GM12878 (cell line): Measurements from ENCODE around the gene ZNF107. TPM values are rescaled to one million over a fixed set of nuclear protein-coding genes. Genes with fewer than 3 reads are reported as not detected.

ENCODE experiments used
- ATAC-seq: fragments of 200-7000 bp; cut with Tn5 transposase; 3 replicates; pipeline ENCODE4 v1.9.1; 2020; ENCODE audit warnings: mild to moderate bottlenecking, moderate library complexity
- BruUV-seq: library from RNA; stranded (reverse); fragments of 400-500 nt; replicated peaks from 2 replicates; lab custom pipeline; 2021; lab: Mats Ljungman, UMichigan
- CTCF ChIA-PET: fragments of 300-600 bp; sonication (Branson Sonifier 250); formaldehyde crosslinking; extraction: SDS; loops from one replicate; lab custom pipeline; 2021; ENCODE audit warnings: inconsistent platforms; lab: Yijun Ruan, JAX
- POLR2A ChIA-PET: fragments of 350-600 bp; formaldehyde crosslinking; extraction: SDS; loops from one replicate; lab custom pipeline; 2021; ENCODE audit warnings: inconsistent platforms; lab: Charles Lee
- RAD21 ChIA-PET: fragments of 300-600 bp; sonication (Branson Sonifier 250); formaldehyde crosslinking; loops from one replicate; lab custom pipeline; 2023; ENCODE audit warnings: antibody characterized with exemption; ENCODE audit not compliant: unreplicated experiment; lab: Charles Lee
- SMC1A ChIA-PET: fragments of 300-600 bp; sonication (Branson Sonifier 250); formaldehyde crosslinking; loops from one replicate; lab custom pipeline; 2023; ENCODE audit not compliant: unreplicated experiment, uncharacterized antibody; lab: Charles Lee
- DNase-seq: peaks from one replicate; pipeline ENCODE4 v3.0.0-alpha.2; 2011; ENCODE audit warnings: low read depth, low spot score
- FAIRE-seq: peaks from 3 replicates; lab custom pipeline; 2011; peaks lifted over from hg19 to GRCh38; lab: Jason Lieb, UNC
- H2AFZ ChIP-seq: 2 replicates; pipeline ENCODE4 v1.6.0; 2011; ENCODE audit warnings: low read depth, low read length, control low read depth; ENCODE audit not compliant: control insufficient read depth
- H3K27ac ChIP-seq: 2 replicates; pipeline ENCODE4 v1.5.1; 2011; ENCODE audit warnings: control low read depth; ENCODE audit not compliant: control insufficient read depth, insufficient read depth
- H3K27me3 ChIP-seq, 2 experiments: replicated peaks in 1 of 2; 2 replicates each; pipeline versions ENCODE4 v1.6.0 to v1.6.1; 2011; ENCODE audit warnings: low read length in 1 of 2; ENCODE audit not compliant: control insufficient read depth in 2 of 2, insufficient read depth in 2 of 2
- H3K36me3 ChIP-seq, 2 experiments: 2 replicates each; pipeline ENCODE4 v1.5.1; 2011; ENCODE audit warnings: low read length in 1 of 2; ENCODE audit not compliant: control insufficient read depth in 2 of 2, insufficient read depth in 2 of 2
- H3K4me1 ChIP-seq: 2 replicates; pipeline ENCODE4 v1.6.1; 2011; ENCODE audit warnings: mild to moderate bottlenecking, low read length, moderate library complexity, mixed read lengths; ENCODE audit not compliant: control insufficient read depth, insufficient read depth
- H3K4me2 ChIP-seq: 2 replicates; pipeline ENCODE4 v1.6.0; 2011; ENCODE audit warnings: control low read depth; ENCODE audit not compliant: control insufficient read depth, insufficient read depth
- H3K4me3 ChIP-seq: fragments of 200-600 bp; sonication (generic); 2 replicates; pipeline ENCODE4 v1.5.1; 2016
- H3K79me2 ChIP-seq: 2 replicates; pipeline ENCODE4 v1.6.0; 2011; ENCODE audit warnings: low read length; ENCODE audit not compliant: control insufficient read depth, insufficient read depth
- H3K9ac ChIP-seq: 2 replicates; pipeline ENCODE4 v1.8.0; 2011; ENCODE audit warnings: low read length, control low read depth, mixed read lengths; ENCODE audit not compliant: control insufficient read depth, insufficient read depth
- H3K9me3 ChIP-seq: replicated peaks from 3 replicates; pipeline ENCODE4 v1.5.1; 2011; ENCODE audit warnings: mild to moderate bottlenecking, low read length; ENCODE audit not compliant: control insufficient read depth, insufficient read depth
- H4K20me1 ChIP-seq: 2 replicates; pipeline ENCODE4 v1.6.0; 2011; ENCODE audit not compliant: control insufficient read depth, insufficient read depth
- CUX1 ChIP-seq: IDR thresholded peaks from 2 replicates; pipeline ENCODE4 v1.6.1; 2012; ENCODE audit warnings: improper control_type of control experiment, low read depth, low read length; ENCODE audit not compliant: insufficient replicate concordance
- NFIC ChIP-seq: IDR thresholded peaks from 2 replicates; pipeline ENCODE4 v1.6.1; 2012; ENCODE audit warnings: low read depth, mild to moderate bottlenecking, inconsistent platforms, low read length, moderate library complexity
- WGBS: methylation state at CpG from one replicate; pipeline ENCODE4 v1.1.6; 2016; ENCODE audit warnings: low lambda C conversion rate; ENCODE audit not compliant: insufficient replicate concordance, insufficient coverage; ENCODE audit errors: missing lambda C conversion rate; 5-methylcytosine and 5-hydroxymethylcytosine counted together
- in situ Hi-C: fragments of 300-500 bp; cut with MboI; formaldehyde crosslinking; loops from 9 replicates; pipeline ENCODE4 v1.14.3; 2018; ENCODE audit warnings: mixed read lengths
- intact Hi-C: fragments of 100-400 bp; cut with micrococcal nuclease; formaldehyde crosslinking; loops from one replicate; pipeline ENCODE4 v1.14.2; 2022; ENCODE audit not compliant: unreplicated experiment
- polyA plus RNA-seq, 11 experiments: library from polyadenylated mRNA; depleted of rRNA in 4 of 11; unstranded in 6 of 11; stranded (reverse) in 5 of 11; fragments of >200 nt; fragmentation: Nextera tagmentation in 4 of 11; fragmentation: Illumina TruSeq in 1 of 11; extraction: Ambion mirVana in 4 of 11; extraction: Trizol in 1 of 11; gene quantifications; 1 replicate in 1 of 11; 2 replicates in 10 of 11; pipeline versions ENCODE4 v1.2.1 to v1.2.3, GENCODE V29; 2011 to 2016; ENCODE audit warnings: inconsistent platforms in 2 of 11, missing spikeins in 2 of 11, low read depth in 1 of 11
- total RNA-seq, 4 experiments: library from RNA; depleted of rRNA in 3 of 4; stranded (reverse); fragments of >200 nt in 3 of 4; fragmentation: Illumina TruSeq in 1 of 4; extraction: Trizol in 1 of 4; gene quantifications; 2 replicates each; pipeline versions ENCODE4 v1.2.1 to v1.2.3, GENCODE V29; 2013 to 2021

ZNF107 gene
- total and polyA plus RNA-seq, 10 of the 15 experiments (the other 5 are each of a cell fraction or from before 2014, with no cell fraction given) = 3.2 to 23.3 (median 13.7) TPM

DNA sequence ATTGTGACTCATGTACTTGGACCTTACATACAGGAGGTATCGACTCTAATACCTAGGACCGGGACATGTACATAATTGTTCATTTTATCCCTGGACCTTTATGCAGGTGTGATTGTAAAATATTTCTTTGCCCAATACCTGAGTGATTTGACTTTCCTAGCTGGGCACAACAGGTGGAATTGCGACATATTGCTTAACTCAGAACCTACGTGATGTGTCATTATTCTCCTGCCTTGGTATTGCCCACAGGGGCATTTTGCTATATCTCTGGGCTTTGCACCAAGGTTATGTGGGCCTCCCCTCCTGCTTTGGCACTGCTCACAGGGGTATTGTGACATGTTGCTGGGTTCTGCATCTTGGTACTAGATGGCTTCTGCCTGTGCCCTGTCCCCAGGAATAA, 23.9 kb upstream of the ZNF107 start:
- H3K4me3 ChIP-seq = no peak overlapping the region
- SMC1A ChIA-PET = no interaction called here
- no TSS peak for BruUV-seq
- FAIRE-seq = no peak
- RAD21 ChIA-PET = no interaction called here
- no peaks in the 10 kb centered on the region for H3K36me3 ChIP-seq
- no peak overlapping the region for H3K4me2 ChIP-seq
- in situ Hi-C loops (no loop called here), intact Hi-C loops (no loop called here)
- no peak for DNase-seq
- POLR2A ChIA-PET = no interaction called here
- H3K4me1 ChIP-seq = no peaks in the 10 kb centered on the region
- H3K79me2 ChIP-seq = no peaks in the 10 kb centered on the region
- no peaks in the 10 kb centered on the region; the same call in 2 of the 3 replicates for H3K9me3 ChIP-seq
- CTCF ChIA-PET = no interaction called here
- H3K27me3 ChIP-seq = no peaks in the 10 kb centered on the region
- TF ChIP-seq CUX1 = no peak
- TF ChIP-seq NFIC = no peak
- H4K20me1 ChIP-seq = no peaks in the 10 kb centered on the region
- no peak overlapping the region for H3K9ac ChIP-seq
- H2AFZ ChIP-seq = no peak overlapping the region
- no peak overlapping the region for H3K27ac ChIP-seq
- 56% methylated on average over 4 of the region's 4 CpGs for WGBS
- no peak for ATAC-seq
